ENCODE data around the gene LGI2.

- TF ChIP-seq EZH2 (IDR thresholded peaks at IDR 0.05; ENCODE audit: borderline replicate concordance, low read depth, low read length, severe bottlenecking) (no peak), CTCF (IDR thresholded peaks at IDR 0.05; ENCODE audit: borderline replicate concordance, extremely low read depth, low read length, poor library complexity, severe bottlenecking) (no peak)
Measured at GRCh38 chr4:24992968-24993367, 37.8 kb downstream of the LGI2 start.
